Fibroblast of skin of left biceps (primary cell): Measurements from ENCODE around the gene SIL1.
A peak's percentile ranks its signal among the peaks of the same experiment; 100 is the strongest.

Experiments
- DNase-seq, 2 experiments: peaks; one replicate each; pipeline ENCODE4 v3.0.0-alpha.2; 2013; ENCODE audit warnings: low read depth in 2 of 2

Gene SIL1

DNA sequence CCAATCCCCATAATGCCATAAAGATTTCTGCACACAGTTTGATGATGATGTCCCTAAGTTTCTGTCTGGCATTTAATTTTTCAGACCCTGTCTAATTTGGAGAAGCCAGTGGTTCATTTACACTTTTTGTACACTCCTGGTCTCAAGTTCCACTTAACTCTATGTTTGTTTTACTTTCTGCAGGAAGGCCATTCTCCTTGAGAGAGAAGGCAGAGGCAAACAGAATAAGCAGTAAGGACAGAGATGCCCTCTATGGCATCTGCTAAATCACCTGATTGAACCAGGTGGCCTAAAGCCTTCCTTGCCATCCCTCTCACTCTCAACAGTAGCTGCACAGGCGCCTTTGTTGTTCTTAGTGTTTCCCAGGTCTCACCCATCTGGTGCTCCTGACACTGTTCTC is 236.9 kb downstream of the SIL1 start:
- DNase-seq = no peak

DNA sequence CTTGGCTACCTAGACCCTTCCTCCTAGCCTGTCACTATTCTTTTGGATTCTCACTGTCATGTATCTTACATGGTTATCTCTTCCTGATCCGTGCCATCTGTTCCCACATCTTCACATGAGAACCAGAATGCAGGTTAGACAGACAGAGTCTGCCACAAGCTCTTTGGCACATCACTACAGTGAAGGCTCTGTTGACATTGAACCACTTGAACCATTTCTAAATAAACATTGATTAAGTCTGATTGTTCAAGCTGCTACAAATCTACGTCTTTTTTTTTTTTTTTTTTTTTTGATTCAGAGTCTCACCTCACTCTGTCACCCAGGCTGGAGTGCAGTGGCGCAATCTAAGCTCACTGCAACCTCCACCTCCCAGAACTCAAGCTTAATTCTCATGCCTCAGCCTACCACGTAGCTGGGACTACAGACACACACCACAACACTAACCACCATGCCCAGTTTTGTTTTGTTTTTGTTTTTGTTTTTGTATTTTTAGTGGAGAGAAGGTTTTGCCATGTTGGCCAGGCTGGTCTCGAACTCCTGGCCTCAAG is 237.9 kb downstream of the SIL1 start:
- DNase-seq = no peak

DNA sequence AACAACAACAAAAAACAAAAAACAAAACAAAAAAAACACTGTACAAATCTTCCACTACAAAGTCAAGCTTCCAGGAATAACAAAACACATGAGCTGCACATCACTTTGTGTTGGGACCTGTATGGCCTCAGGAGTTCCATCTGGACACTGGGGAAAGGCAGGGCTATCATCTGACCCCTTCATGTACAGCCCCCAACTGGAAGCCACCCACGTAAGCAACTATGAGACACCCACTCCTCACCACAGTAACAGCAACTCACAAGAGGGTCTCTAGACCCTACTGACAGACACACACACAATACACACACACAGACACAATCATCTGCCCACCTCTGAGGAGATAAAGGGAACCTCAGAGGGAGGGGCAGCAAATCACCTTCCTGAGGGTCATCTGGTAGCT is 241.4 kb downstream of the SIL1 start:
- DNase-seq = no peak

DNA sequence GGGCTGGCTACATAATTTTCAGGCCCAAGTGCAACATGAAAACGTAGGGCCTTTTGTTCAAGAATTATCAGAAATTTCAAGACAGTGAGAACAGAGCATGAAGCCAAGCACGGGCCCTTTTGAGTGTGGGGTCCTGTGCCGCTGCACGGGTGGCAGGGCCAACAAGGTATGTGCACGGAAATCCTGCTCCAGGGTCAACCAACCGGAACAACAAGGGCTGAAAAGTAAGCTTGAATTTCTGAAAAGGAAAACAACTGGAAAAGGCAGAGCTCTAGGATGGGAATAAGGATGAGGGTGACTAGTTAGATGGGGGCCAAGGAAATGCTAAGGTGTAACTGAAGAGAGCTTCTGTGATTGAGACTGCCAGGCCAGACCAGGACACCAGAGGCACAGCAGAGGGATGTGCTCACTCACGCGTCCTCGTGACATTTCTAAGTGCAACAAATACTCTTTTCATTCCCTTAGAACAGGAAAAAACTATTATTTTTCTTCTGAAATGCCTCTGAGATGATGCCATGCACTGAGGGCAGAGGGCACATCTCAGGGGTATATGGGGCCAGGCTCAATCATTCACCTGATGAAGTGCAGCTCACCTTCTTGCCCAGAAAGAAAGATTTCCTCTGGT is 242.4 kb downstream of the SIL1 start:
- no peak for DNase-seq

DNA sequence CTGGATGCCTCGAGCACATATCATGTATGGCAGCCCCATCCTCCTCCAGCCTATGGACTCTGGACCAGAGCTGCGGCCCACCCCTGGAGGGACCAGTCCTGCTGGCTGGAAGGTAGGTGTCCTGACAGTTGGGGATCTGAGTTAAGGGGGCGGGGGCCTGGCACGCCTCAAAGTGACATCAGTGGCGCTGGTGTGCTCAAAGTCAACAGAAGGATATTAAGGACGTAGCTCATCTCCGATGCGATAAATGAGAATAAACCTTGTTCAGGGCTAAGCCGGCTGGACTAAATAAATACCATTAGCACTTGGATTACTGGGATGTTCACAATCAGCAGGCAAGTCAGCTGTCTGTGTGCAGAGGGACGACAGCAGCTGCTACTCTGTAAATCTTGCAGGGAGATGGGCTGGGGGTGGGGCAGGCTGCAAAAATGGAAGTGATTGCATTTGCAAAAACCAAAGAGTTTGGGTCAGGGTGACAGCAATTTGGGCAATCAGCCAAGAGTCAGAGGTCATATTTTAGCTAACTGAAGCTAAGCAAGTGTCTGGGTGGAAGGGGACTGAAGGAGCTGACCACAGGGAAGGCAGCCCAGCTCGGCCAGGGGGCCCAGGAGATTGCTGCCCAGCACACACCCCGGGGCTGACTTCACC is 243.0 kb downstream of the SIL1 start:
- no peak for DNase-seq

DNA sequence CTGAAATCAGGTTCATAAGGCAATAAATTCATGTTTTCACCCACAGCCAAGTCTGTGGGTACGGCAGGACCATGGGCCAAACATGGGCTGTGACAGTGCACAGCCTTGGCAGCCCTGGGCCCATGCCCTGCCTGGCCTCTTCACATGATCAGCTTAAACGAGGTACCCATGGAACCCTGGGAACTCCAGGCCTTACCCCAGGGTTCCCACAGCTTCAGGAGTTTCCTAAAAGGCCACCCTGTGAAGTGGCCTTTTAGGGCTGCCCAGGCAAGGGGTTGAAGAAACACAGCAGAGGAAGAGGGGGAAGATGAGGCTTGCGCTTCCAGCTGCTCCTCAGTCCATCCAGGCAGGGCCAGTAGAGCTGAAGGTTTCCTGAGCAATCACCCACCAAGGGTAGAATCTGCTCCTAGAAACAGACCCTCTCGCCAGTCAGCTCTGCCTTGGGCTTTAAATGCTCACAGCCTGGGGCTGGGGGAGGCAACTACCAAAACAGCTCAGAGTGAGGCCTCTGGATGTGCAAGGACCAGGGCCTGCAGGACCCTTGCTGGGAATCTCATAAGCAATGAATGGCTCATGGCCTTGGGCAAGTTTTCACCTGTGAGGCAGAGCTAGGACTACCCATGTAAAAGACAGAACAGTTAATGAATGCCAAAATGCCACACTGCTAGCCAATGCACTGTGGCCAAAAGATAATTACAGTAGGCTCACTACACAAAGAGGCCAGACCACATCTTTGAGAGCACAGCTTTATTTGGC is 243.7 kb downstream of the SIL1 start:
- DNase-seq = no peak

DNA sequence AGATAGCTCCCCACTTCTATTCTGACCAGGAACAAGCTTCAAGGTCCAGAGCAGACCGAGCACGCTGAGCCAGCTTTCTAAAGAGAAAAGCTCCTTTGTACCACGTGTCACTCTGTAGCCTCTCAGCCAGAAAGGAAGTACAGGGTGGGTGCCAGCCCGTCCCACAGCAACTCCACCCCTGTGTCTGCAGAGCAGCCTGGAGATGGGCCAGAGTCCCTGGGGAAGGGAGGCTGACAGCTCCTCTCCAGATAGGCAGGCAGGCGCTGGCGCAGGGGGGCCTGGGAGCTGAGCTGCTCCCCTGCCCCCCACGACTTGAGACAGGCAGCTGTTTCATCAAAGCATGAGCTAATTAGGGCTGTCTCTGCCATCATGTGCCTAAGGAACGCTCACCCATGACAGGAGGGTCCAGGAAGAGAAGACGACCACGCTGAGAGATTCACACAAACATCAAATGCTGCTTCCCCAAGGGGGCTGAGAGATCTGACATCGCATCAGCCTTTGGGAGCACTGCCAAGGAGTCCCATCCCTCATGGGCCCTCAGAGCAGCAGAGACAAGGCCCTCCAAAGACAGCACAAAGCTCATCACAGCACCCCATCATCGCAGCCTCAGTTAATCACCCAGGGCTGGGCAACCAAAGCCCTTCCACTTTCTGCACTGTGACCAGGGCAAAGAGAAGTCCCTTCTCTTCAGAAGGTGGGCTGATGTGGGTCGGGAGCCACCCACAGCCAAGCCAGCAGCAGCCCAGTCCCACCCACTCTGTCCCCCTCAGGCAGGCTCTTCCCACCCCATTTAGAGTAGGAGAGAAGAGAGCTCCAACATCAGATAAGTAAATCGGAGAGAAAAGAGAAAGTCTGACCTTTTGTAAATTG is 244.5 kb downstream of the SIL1 start:
- DNase-seq = peak; percentile 14 to 21

DNA sequence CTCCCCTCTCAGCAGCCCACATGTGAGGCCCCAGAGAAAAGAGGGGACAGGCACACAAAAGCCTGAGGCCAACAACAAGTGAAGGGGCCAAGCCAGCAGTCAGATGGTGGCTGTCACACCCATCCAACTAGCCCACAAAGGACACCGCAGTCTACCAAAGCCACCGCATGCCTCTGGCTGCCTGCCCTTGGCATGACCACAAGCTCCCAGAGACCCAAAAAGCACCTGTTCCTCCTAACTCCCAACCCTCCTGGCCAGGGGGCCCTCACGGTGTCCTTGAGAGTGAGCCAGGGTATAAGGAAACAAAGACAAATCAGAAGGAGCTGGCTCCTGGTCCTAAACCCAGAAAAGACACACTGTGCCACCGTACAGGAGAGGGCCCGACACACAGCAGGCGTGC is 245.2 kb downstream of the SIL1 start:
- DNase-seq = no peak

DNA sequence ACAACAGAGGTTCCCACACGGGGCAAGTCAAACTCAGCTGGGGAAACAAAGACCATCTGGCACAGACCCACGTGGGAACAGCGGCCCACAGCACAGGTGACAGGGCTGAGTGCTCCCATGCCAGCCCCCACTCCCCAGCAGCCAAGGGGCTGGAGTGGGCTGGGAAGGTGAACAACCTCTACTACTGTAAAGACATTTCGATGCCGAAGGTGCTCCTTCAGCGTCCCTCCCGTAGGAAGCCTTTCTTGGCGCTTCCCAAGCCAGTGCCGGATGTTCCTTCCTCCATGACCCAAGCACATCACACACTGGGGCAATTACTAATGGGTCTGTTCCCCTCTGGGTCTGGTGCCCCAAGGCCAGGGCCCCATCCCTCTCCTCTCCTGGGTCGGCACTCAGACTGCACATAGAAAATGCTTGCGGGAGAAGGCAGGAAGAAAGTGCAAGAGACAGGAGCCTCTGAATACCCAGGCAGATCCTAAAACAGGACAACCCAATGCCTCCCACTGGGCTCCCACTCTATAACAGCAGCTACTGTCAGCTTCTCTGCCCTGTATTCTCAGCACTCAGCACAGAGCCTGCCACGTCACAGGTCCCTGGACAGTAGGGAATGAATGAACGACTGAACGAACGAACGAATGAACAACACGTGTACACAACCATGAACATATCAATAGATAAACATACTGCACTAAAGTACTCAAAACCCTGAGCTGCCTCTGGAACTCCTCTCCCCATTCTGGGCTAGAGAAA is 246.0 kb downstream of the SIL1 start:
- no peak for DNase-seq

DNA sequence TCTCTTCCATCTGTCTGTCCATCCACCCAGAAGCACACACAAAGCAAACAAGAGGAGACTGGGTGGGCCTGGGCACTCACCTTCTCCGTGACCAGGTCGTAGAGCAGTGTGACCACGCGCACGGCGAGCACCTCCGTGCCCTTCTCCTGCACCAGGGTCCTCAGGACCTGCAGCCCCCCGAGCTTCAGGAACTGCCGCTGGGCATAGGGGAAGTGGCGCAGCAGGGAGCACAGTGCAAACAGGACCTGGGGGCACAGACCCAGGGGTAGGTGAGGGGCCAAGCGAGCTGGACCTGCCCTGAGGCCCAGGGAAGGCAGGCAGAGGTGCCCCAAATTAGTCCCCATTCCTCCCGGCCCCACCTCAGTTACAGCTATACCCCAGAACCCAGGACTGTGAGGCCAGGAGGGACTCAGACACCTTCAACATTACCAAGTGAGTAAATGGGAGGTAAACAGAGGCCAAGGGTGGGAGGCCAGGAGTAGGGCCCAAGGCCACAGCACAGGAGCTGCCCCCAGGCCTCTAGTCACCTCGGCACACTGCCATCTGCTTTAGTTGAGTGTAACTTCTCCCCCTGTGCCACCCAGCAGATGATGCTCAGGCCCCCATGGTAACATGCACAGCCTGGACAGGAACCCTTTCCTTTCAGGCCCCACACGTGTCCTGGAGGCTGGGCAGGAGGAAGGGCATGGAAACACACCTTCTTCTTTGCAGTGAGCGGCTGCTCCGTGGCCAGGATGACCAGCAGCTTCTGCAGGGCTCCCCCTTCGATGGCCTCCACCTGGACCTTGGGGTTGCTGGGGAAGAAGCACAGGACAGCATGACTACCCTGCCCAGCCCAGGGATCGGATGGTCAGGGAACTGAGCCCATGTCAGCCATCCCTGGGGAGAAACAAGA is 246.8 kb downstream of the SIL1 start:
- DNase-seq = no peak

DNA sequence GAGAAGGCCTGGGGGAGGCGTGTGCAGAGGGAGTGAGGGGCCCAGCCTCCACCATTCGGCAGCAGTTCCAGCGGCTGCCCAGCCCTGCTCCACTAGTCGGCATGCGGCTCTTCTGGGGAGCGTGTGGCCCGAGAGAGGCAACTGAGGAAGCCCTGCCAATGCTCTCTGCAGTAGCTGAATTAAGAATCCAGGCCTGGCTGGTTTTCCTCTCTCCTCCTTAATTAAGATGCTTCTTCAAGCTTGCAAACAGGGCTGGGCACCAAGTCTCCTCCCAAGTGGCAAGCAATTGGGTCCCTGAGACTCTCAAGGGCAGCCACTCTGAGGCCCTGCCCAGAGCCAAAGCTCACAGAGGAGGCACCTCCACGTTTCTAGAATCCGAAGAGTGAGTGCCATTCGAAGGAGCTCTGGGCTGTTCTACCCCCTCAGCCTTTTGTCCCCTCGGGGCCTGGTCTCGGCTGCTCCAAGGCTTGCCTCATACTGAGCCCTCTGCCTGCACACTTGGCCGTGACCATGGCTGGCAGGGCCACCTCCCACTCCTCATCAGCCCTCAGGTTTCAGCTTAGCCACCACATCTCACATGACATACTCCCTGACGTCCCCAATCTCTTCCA is 247.6 kb downstream of the SIL1 start:
- no peak for DNase-seq

DNA sequence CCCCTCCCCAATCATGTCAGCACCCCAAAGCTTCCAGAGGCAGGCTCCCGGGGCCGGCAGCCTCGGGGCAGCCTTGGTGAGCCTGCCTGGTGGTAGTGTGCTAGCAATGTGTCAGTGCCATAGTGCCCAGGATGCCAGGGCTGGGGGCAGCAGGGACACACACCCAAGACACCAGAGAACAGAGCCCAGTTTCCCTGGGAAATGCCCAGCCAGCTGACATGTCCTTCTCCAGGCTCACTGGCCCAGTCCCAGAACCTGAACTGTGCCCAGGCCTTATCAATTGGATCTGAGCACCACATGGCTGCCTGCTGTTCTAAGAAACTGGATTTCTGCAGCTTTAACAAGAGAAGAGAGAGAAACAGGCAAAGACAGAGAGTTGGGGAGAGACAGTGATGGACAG is 248.2 kb downstream of the SIL1 start:
- no peak for DNase-seq

DNA sequence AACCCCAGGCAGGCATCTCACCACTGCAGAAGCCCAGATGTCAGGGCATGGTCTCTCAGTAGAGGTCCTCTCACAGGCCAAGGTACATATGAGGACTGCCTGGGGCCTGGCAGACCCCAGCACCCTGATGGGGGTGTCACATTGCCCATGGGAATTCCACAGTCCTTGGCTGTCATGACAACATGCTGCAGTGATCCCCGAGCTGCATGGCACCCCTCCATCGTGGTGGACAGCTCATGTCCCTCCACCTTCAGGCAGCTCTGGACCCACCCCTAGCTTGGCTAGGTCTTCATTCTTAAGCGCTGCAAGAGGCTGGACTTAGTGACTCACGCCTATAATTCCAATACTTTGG is 249.0 kb downstream of the SIL1 start:
- no peak for DNase-seq

DNA sequence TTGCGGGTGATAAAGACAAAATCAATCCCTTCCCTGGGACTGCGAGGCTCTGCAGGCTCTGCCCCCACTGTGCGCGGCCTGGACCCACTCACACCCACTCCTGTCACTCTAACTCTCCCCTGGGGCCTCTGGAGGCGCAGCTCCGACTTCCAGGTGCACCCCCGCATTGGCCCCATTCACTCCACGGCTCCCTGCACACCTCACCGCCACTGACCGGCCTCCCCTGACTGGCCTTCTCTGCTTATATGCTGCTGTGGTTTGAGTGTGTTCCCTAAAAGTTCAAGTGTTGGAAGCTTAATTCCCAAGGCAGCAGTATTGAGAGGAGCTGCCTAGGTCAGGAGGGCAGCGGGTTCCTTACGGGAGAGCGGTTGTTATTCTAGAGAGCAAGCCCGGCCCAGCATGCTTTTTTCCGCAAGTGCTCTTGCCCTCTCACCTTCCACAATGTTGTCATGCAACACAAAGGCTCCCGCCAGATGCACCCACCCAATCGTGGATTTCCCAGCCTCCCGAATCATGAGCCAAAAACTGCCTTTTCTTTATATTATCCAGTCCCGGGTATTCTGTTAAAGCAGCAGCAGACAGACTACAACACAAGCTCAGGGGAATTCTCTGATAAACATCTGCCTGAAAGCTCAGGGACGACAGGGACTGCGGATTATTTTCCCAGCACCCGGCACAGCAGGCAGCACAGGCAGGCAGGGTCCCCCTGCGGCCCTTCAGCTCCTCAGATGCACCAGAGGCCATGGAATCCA is 249.5 kb downstream of the SIL1 start:
- no peak for DNase-seq

DNA sequence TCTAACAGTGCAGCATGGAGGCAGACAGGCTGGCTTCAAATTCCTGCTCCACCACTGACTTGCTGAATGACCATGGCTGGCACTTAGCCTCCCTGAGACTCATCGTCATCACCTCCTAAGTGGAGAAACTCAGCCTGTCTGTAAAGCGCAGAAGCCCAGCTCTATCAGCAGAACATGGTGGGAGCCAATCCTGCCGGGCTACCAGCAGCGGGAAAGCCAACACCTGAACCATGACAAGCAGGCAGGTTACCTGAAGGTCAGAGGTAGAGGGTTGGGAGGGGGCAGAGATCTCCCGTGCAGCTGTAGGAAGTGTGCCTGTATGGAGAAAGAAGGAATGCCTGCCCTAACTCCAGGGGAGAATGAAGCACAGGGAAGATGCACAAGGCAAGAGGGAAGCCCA is 250.4 kb downstream of the SIL1 start:
- DNase-seq = no peak

DNA sequence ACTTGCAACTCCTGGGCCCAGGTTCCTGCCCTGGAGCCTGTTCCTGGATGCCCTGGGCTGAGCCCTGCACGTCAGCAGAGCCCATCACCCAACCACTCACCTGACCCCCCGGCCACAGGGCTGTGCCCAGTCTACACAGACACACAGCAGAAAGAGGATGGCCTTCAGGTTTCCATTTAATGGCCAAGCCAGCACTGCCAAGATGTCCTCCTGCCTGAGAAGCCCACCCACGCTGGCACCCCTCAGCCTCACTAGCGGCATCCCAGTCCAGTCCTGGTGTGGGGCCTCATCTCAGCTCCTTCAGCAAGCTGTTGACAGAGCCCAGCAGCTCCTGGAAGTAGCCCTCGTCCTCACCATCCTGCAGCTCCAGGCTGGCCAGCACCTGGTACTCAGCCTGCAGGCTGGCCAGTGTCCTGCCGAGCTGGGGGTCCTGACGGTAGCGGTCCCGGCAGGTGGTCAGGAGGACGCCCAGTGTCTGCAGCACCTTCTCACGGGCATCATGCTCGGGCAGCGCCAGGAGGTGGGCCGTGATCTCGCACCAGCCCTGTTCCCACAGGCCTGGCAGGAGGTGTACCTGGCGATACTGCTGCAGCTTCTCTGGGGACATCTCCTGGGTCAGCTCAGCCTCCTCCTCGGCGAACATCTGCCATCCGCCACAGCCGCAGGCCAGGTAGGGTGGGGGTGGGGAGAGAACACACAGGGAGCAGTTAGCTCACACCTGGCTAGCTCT is 251.2 kb downstream of the SIL1 start:
- DNase-seq = no peak

DNA sequence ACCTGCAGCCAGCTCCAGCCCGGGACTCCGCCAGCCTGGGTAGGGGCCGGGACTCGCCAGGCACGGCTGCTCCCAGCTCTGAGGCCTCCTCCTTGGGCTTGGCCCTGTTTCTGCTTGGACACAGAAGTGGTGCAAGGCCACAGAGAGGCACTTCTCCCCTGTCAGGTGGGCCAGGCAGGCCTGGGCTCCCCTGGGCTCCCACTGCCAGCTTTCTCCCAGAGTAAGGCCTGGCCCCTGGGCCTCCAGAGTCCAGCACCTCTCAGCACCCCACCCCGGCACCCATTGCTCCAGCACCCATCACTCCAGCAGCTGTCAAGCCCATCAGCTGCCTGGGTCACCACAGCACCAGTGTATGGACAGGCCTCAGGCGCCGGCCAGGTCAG is 251.9 kb downstream of the SIL1 start:
- DNase-seq = no peak

DNA sequence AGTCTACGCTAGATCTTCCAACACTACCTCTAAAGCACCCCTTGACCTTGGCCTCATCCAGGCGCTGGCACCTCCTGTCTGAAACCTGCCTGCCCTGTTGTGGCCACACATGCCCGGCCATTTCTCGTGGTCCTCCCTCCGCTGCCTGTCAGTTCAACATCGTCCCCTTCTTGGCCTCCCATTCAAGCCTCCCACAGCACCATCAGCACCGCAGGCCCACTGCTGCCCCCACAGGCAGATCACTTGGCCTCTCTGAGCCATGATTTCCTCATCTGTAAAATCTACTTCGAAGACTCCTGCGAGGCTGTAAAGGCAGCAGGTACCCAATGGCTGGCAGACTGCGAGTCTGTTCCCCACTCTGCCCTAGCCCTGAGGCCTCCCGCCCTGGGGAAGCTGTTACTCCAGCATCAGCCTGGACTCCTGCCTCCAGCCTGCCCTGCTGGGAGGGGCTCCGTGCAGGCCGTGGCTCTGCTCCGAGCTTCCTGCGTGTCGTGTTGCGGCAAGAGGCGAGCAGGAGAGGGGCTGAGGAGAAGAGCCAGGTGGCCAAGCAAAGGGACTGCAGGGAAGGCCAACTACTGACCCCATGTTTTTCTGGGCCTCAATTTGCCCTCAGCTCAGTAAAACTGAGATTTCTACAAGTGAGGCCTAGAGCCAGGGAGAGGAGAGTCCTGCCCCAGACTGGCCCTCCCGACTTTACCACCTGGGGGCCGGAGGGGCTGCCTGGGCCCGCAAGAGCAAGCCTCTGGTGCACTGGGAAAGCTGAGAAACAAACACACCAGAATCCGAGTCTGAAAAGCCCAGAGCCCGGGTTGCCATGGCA is 252.5 kb downstream of the SIL1 start:
- DNase-seq = no peak
